GM13976 (cell line): ENCODE results near the gene EPHA6.
"Not testable (repeated sequence)": the region's sequence is repeated elsewhere in the genome, so short reads cannot be mapped to it uniquely, and the experiment has no call there.

ENCODE experiments used
- DNase-seq: peaks from one replicate; pipeline ENCODE4 v3.0.0; 2012; ENCODE audit warnings: low spot score
- CTCF ChIP-seq: IDR thresholded peaks from 2 replicates; pipeline ENCODE4 v1.5.1; 2012; ENCODE audit warnings: borderline replicate concordance, mild to moderate bottlenecking; ENCODE audit not compliant: insufficient read depth; ENCODE audit errors: extremely low read depth, missing control alignments, control extremely low read depth
- in situ Hi-C: fragments of 300-500 bp; cut with MboI; formaldehyde crosslinking; loops from one replicate; pipeline ENCODE4 v1.12.0; 2022; ENCODE audit warnings: low sequenced_read_pairs, mixed read lengths, inconsistent platforms; ENCODE audit not compliant: unreplicated experiment

EPHA6 gene

GRCh38 chr3:97001611-97002010 is 187.2 kb downstream of the EPHA6 start:
- no peak for DNase-seq
- in situ Hi-C loops = no loop called here
- TF ChIP-seq CTCF = no peak

GRCh38 chr3:97009427-97010019 is 195.1 kb downstream of the EPHA6 start:
- in situ Hi-C loops = no loop called here
- no peak for DNase-seq

DNA sequence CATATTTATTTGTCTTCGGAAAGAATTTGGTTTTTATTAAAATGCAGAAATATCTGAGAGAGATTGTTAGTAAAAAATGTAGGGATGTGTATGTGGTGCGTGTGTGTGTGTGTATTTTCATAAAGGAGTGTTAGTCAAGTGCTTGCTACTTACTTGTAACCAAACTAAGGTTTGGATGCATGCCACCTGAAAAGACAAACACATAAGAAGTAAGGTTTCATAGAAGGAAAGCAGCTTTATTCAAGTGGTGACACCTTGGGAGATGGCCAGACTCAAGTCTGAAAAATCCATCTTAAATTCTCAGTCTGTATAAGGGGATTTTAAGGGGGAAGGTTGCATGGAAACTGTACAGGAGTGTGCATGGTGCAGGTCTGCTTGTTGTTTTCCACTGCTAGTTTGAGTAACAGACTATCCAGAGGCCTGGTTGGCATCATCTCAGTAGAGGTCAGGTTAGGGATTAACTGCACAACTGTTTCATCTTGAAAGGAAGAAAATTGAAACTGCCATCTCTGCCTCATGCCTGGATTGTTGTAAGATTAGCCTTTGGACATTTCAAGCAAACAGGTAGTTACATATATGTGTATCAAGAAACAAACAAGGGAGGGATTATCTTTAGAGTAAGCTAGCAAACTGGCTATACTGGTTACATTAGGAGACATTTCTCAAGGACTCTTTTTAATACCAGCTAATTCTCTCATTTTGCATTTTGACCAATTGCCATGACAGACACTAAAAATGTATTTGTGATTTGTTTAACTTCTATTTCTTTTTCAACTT is 196.7 kb downstream of the EPHA6 start:
- no peak for TF ChIP-seq CTCF
- no peak for DNase-seq
- in situ Hi-C loops = no loop called here

More at GRCh38 chr3:97009427-97010019, 195.1 kb downstream of the EPHA6 start:
- no peak for TF ChIP-seq CTCF

GRCh38 chr3:97021778-97022177 is 207.4 kb downstream of the EPHA6 start:
- no peak for DNase-seq
- in situ Hi-C loops = no loop called here
- TF ChIP-seq CTCF = no peak

DNA sequence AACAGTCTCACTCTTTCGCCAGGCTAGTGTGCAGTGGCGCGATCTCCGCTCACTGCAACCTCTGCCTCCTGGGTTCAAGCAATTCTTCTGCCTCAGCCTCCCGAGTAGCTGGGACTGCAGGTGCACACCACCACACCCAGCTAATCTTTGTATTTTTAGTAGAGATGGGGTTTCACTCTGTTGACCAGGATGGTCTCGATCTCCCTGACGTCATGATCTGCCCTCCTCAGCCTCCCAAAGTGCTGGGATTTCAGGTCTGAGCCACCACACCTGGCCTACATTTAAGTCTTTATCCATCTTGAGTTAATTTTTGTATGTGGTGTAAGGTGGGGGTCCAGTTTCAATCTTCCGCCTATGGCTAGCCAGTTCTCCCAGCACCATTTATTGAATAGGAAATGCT is 211.2 kb downstream of the EPHA6 start:
- DNase-seq, in situ Hi-C loops: not testable (repeated sequence)

DNA sequence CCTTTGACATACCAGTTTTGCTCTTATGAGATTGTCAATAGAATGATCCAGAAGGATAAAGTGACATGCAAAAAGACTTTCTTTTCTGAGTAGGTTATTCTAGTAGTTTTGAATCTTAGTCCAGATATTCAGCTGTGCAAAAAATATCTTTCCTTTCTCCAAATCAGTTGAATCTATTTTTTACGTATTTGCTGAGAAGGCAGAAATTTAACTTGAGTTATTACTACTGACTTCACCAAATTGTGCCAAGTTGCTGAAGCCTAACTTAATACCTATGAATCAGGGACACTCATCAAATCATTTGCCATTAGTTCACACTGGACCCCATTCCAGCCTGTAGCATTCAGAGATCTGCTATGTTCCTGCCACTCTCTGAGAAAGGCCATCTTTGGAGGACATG is 215.6 kb downstream of the EPHA6 start:
- no peak for DNase-seq
- TF ChIP-seq CTCF = no peak
- in situ Hi-C loops = no loop called here

- TF ChIP-seq CTCF = no peak
- no peak for DNase-seq
- in situ Hi-C loops = no loop called here
Observed at GRCh38 chr3:97037294-97037943, 223.0 kb downstream of the EPHA6 start.
